Prostate gland (tissue), 2 donors: Measurements from ENCODE around the gene ALKBH3. TPM values are rescaled to one million over a fixed set of nuclear protein-coding genes. Genes with fewer than 3 reads are reported as not detected.

ENCODE experiments used
- DNase-seq: peaks from one replicate; pipeline ENCODE4 v3.0.0-alpha.2; 2019; ENCODE audit warnings: low spot score
- H3K27ac ChIP-seq, 2 donors: fragments of 200-600 bp; sonication (generic); 2 replicates each; pipeline ENCODE4 v1.5.1; 2017 to 2019
- H3K27me3 ChIP-seq: fragments of 200-600 bp; sonication (generic); replicated peaks from 2 replicates; pipeline ENCODE4 v1.5.1; 2019; ENCODE audit not compliant: insufficient read depth
- H3K36me3 ChIP-seq, 2 donors: fragments of 200-600 bp; sonication (generic); 1 replicate in 1 of 2; 2 replicates in 1 of 2; pipeline versions ENCODE4 v1.5.1 to v1.8.1; 2017 to 2019
- H3K4me1 ChIP-seq: fragments of 200-600 bp; sonication (generic); replicated peaks from 2 replicates; pipeline ENCODE4 v1.5.1; 2019
- H3K4me3 ChIP-seq, 2 donors: fragments of 200-600 bp; sonication (generic); 2 replicates each; pipeline ENCODE4 v1.5.1; 2017 to 2019
- H3K9me3 ChIP-seq: fragments of 200-600 bp; sonication (generic); 2 replicates; pipeline ENCODE4 v1.5.1; 2017
- CTCF ChIP-seq, 4 experiments: fragments of 200-600 bp in 2 of 4; fragments of 450-650 bp in 2 of 4; sonication (generic) in 2 of 4; IDR thresholded peaks; 1 replicate in 3 of 4; 2 replicates in 1 of 4; pipeline ENCODE4 v1.5.1; 2016 to 2019; ENCODE audit warnings: antibody characterized with exemption in 4 of 4, mild to moderate bottlenecking in 2 of 4, moderate library complexity in 2 of 4
- POLR2A ChIP-seq: fragments of 450-650 bp; IDR thresholded peaks from one replicate; pipeline ENCODE4 v1.6.1; 2016; ENCODE audit warnings: antibody characterized with exemption, mild to moderate bottlenecking
- POLR2AphosphoS5 ChIP-seq: sonication (generic); formaldehyde crosslinking; IDR thresholded peaks from one replicate; pipeline ENCODE4 v1.6.1; 2017; ENCODE audit warnings: antibody characterized with exemption
- WGBS: methylation state at CpG from one replicate; pipeline ENCODE4 v1.1.5; 2018; 5-methylcytosine and 5-hydroxymethylcytosine counted together
- intact Hi-C: fragments of 100-400 bp; cut with DNase I; formaldehyde crosslinking; loops from one replicate; pipeline ENCODE4 v1.14.2; 2022
- total RNA-seq, 2 donors: library from RNA; depleted of rRNA; stranded (reverse); fragments of >200 nt; gene quantifications; one replicate each; pipeline ENCODE4 v1.1.0, GENCODE V29; 2016

The ALKBH3 gene
- total RNA-seq, 2 donors from 2014 or later, result 37.6 to 55.7 TPM

GRCh38 chr11:43868852-43869567 is 11.6 kb upstream of the ALKBH3 start:
- intact Hi-C loops, result no loop called here
- Histone ChIP-seq H3K27me3 (no peaks in the 10 kb centered on the region), H3K27ac (peak overlapping the region in 1 of 2 donors; percentile 33), H3K9me3 (no peaks in the 10 kb centered on the region), H3K4me3 (no peak overlapping the region), H3K36me3 (no peaks in the 10 kb centered on the region), H3K4me1 (no peaks in the 10 kb centered on the region)
- peak; percentile 18 for DNase-seq
- TF ChIP-seq POLR2A (no peak), CTCF (IDR thresholded peaks at IDR 0.05) (no peak), POLR2AphosphoS5 (peak; percentile 72)
- 15% methylated on average over 5 of the region's 5 CpGs for WGBS

GRCh38 chr11:43871051-43871450 is 9.6 kb upstream of the ALKBH3 start:
- Histone ChIP-seq H3K9me3 (no peaks in the 10 kb centered on the region), H3K4me3 (no peak overlapping the region), H3K4me1 (no peaks in the 10 kb centered on the region), H3K27me3 (no peaks in the 10 kb centered on the region), H3K36me3 (no peaks in the 10 kb centered on the region), H3K27ac (no peak overlapping the region)
- no peak for TF ChIP-seq POLR2A
- no peak for TF ChIP-seq POLR2AphosphoS5
- no peak for TF ChIP-seq CTCF (IDR thresholded peaks at IDR 0.05)
- DNase-seq, result no peak
- intact Hi-C loops, result no loop called here
- 81% methylated on average over 2 of the region's 2 CpGs for WGBS

- H3K27ac ChIP-seq, result no peak overlapping the region
- H3K4me3 ChIP-seq, result no peak overlapping the region
- H3K4me1 ChIP-seq, result no peaks in the 10 kb centered on the region
- H3K9me3 ChIP-seq, result no peaks in the 10 kb centered on the region
- no peaks in the 10 kb centered on the region for H3K27me3 ChIP-seq
- no peak for DNase-seq
- 74% methylated on average over 7 of the region's 7 CpGs for WGBS
- no peaks in the 10 kb centered on the region for H3K36me3 ChIP-seq
- TF ChIP-seq CTCF (IDR thresholded peaks at IDR 0.05), result no peak
- TF ChIP-seq POLR2AphosphoS5, result no peak
- TF ChIP-seq POLR2A, result no peak
- intact Hi-C loops, result no loop called here
Observed at GRCh38 chr11:43872995-43873394, 7.6 kb upstream of the ALKBH3 start.

- no peaks in the 10 kb centered on the region for H3K27me3 ChIP-seq
- H3K27ac ChIP-seq, result no peak overlapping the region
- H3K9me3 ChIP-seq, result no peaks in the 10 kb centered on the region
- no peaks in the 10 kb centered on the region for H3K4me1 ChIP-seq
- intact Hi-C loops, result no loop called here
- DNase-seq, result no peak
- no peak overlapping the region for H3K4me3 ChIP-seq
- TF ChIP-seq POLR2A (no peak), CTCF (IDR thresholded peaks at IDR 0.05) (no peak), POLR2AphosphoS5 (no peak)
- WGBS, result 74% methylated on average over 3 of the region's 3 CpGs
- no peaks in the 10 kb centered on the region for H3K36me3 ChIP-seq
Observed at GRCh38 chr11:43874078-43874477, 6.6 kb upstream of the ALKBH3 start.

- TF ChIP-seq POLR2A (no peak), CTCF (IDR thresholded peaks at IDR 0.05) (no peak), POLR2AphosphoS5 (no peak)
- no peak for DNase-seq
- no peaks in the 10 kb centered on the region for H3K27me3 ChIP-seq
- H3K36me3 ChIP-seq, result no peaks in the 10 kb centered on the region
- H3K4me1 ChIP-seq, result no peaks in the 10 kb centered on the region
- WGBS, result 35% methylated on average over 1 of the region's 1 CpG
- no peak overlapping the region for H3K4me3 ChIP-seq
- intact Hi-C loops, result no loop called here
- no peak overlapping the region for H3K27ac ChIP-seq
- H3K9me3 ChIP-seq, result no peaks in the 10 kb centered on the region
Observed at GRCh38 chr11:43874738-43875137, 5.9 kb upstream of the ALKBH3 start.
